Left ventricle myocardium superior (tissue), 1 donor: Measurements from ENCODE around the gene GPSM1. TPM values are rescaled to one million over a fixed set of nuclear protein-coding genes. Genes with fewer than 3 reads are reported as not detected.

Experiments used
- ATAC-seq: fragments of 200-7000 bp; cut with Tn5 transposase; one replicate; pipeline ENCODE4 v1.9.1; 2020; ENCODE audit warnings: mild to moderate bottlenecking, moderate library complexity
- DNase-seq: peaks from one replicate; pipeline ENCODE4 v3.0.0-alpha.2; 2020
- intact Hi-C: fragments of 100-400 bp; cut with micrococcal nuclease; formaldehyde crosslinking; loops from one replicate; pipeline ENCODE4 v1.11.0; 2022
- long read RNA-seq: library from polyadenylated mRNA; unstranded; transcript quantifications from one replicate; pipeline ENCODE4 v2.0.0, GENCODE V29; 2021
- total RNA-seq: library from RNA; stranded (reverse); fragmentation: NEBNext Ultra II Directional; extraction: Animal tissue kit (Norgen Biotek cat#: 25700); gene quantifications from one replicate; pipeline ENCODE4 v1.2.1, GENCODE V29; 2021
- donor health status: DM: no; HTN: yes; CAD: no; lungs with severe emphysema.

The GPSM1 gene
- total RNA-seq, result 61.7 TPM
- long read RNA-seq, transcript GPSM1-204 (4 exons, 2,057 nt), result minor isoform, 8 of 90 reads
- long read RNA-seq, transcript GPSM1-205 (14 exons, 3,633 nt), result major isoform, 18 of 90 reads
- long read RNA-seq, partial matches to known transcripts, result 46 of 90 reads
- long read RNA-seq, other reads (novel, unspliced or antisense), result 12 of 90 reads

GRCh38 chr9:136327304-136327974 lies at the start of gene GPSM1:
Gene GPSM1 (plus strand): TSS chr9:136327539. CDS start chr9:136327696, 157 bp downstream.
- ATAC-seq (peak; percentile 41), DNase-seq (peak; percentile 84)
- intact Hi-C loops, result no loop called here

- ATAC-seq (no peak), DNase-seq (no peak)
- intact Hi-C loops, result no loop called here
Measured at GRCh38 chr9:136277746-136278145, 49.6 kb upstream of the GPSM1 start.

GRCh38 chr9:136278221-136278620 lies 49.1 kb upstream of the GPSM1 start:
- DNase-seq (no peak), ATAC-seq (no peak)
- intact Hi-C loops, result no loop called here

- intact Hi-C loops, result no loop called here
Measured at GRCh38 chr9:136278894-136279293, 48.4 kb upstream of the GPSM1 start.

GRCh38 chr9:136279471-136279870 lies 47.9 kb upstream of the GPSM1 start:
- intact Hi-C loops, result no loop called here
- ATAC-seq (no peak), DNase-seq (no peak)

More at GRCh38 chr9:136278894-136279293, 48.4 kb upstream of the GPSM1 start:
- no peak for DNase-seq
- ATAC-seq, result no peak

- ATAC-seq (no peak), DNase-seq (no peak)
- intact Hi-C loops, result no loop called here
Measured at GRCh38 chr9:136280535-136281315, 46.6 kb upstream of the GPSM1 start.

- DNase-seq (no peak), ATAC-seq (no peak)
- intact Hi-C loops, result no loop called here
Measured at GRCh38 chr9:136281421-136282271, 45.7 kb upstream of the GPSM1 start.

- ATAC-seq (no peak), DNase-seq (no peak)
- intact Hi-C loops, result no loop called here
Measured at GRCh38 chr9:136282272-136282861, 45.0 kb upstream of the GPSM1 start.

- ATAC-seq, result peak; percentile 97
- intact Hi-C loops, result no loop called here
- peak; percentile 84 for DNase-seq
Measured at GRCh38 chr9:136283291-136284235, 43.8 kb upstream of the GPSM1 start.

GRCh38 chr9:136284311-136284710 lies 43.0 kb upstream of the GPSM1 start:
- no peak for DNase-seq
- intact Hi-C loops, result no loop called here
- ATAC-seq, result no peak

GRCh38 chr9:136284951-136285350 lies 42.4 kb upstream of the GPSM1 start:
- intact Hi-C loops, result no loop called here
- no peak for DNase-seq
- no peak for ATAC-seq

GRCh38 chr9:136285501-136286358 lies 41.6 kb upstream of the GPSM1 start:
- DNase-seq (no peak), ATAC-seq (no peak)
- intact Hi-C loops, result no loop called here

GRCh38 chr9:136286359-136286986 lies 40.9 kb upstream of the GPSM1 start:
- DNase-seq, result no peak
- intact Hi-C loops, result no loop called here
- ATAC-seq, result no peak

- DNase-seq, result no peak
- no peak for ATAC-seq
- intact Hi-C loops, result no loop called here
Measured at GRCh38 chr9:136286987-136287379, 40.4 kb upstream of the GPSM1 start.

- intact Hi-C loops, result no loop called here
- ATAC-seq (no peak), DNase-seq (no peak)
Measured at GRCh38 chr9:136287960-136288753, 39.2 kb upstream of the GPSM1 start.
